ENCODE measurements around the gene EP400. TPM values are rescaled to one million over a fixed set of nuclear protein-coding genes. Genes with fewer than 3 reads are reported as not detected.

The EP400 gene
- total RNA-seq, 1 experiment from 2014 or later: 61.7 TPM

DNA sequence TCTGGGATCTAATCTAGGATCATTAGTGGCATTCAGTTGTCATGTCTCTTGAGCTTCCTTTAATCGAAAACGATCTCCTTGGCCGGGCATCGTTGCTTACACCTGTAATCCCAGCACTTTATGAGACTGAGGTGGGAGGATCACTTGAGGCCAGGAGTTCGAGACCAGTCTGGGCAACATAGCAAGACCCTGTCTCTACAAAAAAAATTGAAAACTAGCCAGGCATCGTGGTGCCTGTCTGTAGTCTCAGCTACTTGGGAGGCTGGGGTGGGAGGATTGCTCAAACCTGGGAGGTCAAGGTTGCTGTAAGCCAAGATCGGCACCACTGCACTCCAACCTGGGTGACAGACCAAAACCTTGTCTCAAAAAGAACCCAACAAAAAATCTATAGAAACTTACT lies 11.7 kb upstream of the EP400 start:
- H3K4me1 Mint-ChIP-seq: no peaks in the 10 kb centered on the region
- no CpG with 5 or more reads among the region's 7 CpGs for WGBS (ENCODE audit: extremely low coverage, insufficient read length, low lambda C conversion rate)

More for the DNA sequence above, 11.7 kb upstream of the EP400 start:
- H3K4me3 Mint-ChIP-seq: no peak overlapping the region
- H3K9me3 Mint-ChIP-seq: no peaks in the 10 kb centered on the region
- Histone ChIP-seq H2BK120ac (ENCODE audit: low read depth, low read length, poor library complexity, severe bottlenecking) (no peak overlapping the region), H4K8ac (replicated peaks; ENCODE audit: insufficient read length, low read depth, low read length) (no peak overlapping the region), H3K4me1 (ENCODE audit: insufficient read depth, low read length) (no peaks in the 10 kb centered on the region), H3K9ac (ENCODE audit: extremely low read depth, insufficient read length, low read length) (no peak overlapping the region), H2BK15ac (ENCODE audit: low read depth, low read length) (no peak overlapping the region), H2BK5ac (ENCODE audit: insufficient read length, low read length) (no peak overlapping the region), H3K27ac (ENCODE audit: insufficient read length, low read depth, low read length) (no peak overlapping the region), H2BK12ac (ENCODE audit: insufficient read length, low read depth, low read length) (no peak overlapping the region), H3K79me1 (ENCODE audit: insufficient read depth, low read depth, low read length, poor library complexity, severe bottlenecking) (no peaks in the 10 kb centered on the region), H3K9me3 (ENCODE audit: control insufficient read depth, low read depth, low read length) (no peaks in the 10 kb centered on the region), H2BK20ac (ENCODE audit: low read depth, low read length, poor library complexity, severe bottlenecking) (no peak overlapping the region), H2AFZ (ENCODE audit: low read length) (no peak overlapping the region), H3K79me2 (ENCODE audit: insufficient read depth, low read length) (no peaks in the 10 kb centered on the region; the same call in 1 of the 2 replicates), H3K4ac (ENCODE audit: low read depth, low read length) (no peak overlapping the region), H2AK5ac (ENCODE audit: insufficient read length, low read length) (no peak overlapping the region), H3K14ac (ENCODE audit: insufficient read depth, low read length) (no peak overlapping the region), H4K91ac (ENCODE audit: insufficient read length, low read depth, low read length) (no peak overlapping the region), H4K5ac (ENCODE audit: insufficient read length, low read depth, low read length) (no peak overlapping the region), H3K4me2 (ENCODE audit: insufficient read depth, insufficient read length, low read length) (no peak overlapping the region), H3T11ph (ENCODE audit: low read length) (no peak overlapping the region), H3K23me2 (ENCODE audit: insufficient read length, low read depth, low read length, poor library complexity, severe bottlenecking) (no peaks in the 10 kb centered on the region), H3K27me3 (ENCODE audit: insufficient read depth, low read length) (no peaks in the 10 kb centered on the region), H3K56ac (ENCODE audit: insufficient read length, low read depth, low read length) (no peak overlapping the region), H4K20me1 (ENCODE audit: control insufficient read depth, insufficient read depth, insufficient read length) (no peaks in the 10 kb centered on the region), H3K18ac (ENCODE audit: insufficient read length, low read depth, low read length) (no peak overlapping the region), H3K23ac (ENCODE audit: insufficient read length, low read depth, low read length) (no peak overlapping the region)
- peak overlapping the region in 2 of 3 experiments; percentile 38 to 52; a peak in 1 of 7 replicates for H3K27ac Mint-ChIP-seq
- no peaks in the 10 kb centered on the region for H3K27me3 Mint-ChIP-seq (ENCODE audit: low read depth)
- H3K36me3 Mint-ChIP-seq (ENCODE audit: insufficient read depth in 1 of 3, low read depth in 3 of 3): peaks cover 61 to 93% (median 72%) of the 10 kb centered on the region in 3 experiments; a peak in 6 of 7 replicates
- no peak for DNase-seq
- TF ChIP-seq, protein P1, sequence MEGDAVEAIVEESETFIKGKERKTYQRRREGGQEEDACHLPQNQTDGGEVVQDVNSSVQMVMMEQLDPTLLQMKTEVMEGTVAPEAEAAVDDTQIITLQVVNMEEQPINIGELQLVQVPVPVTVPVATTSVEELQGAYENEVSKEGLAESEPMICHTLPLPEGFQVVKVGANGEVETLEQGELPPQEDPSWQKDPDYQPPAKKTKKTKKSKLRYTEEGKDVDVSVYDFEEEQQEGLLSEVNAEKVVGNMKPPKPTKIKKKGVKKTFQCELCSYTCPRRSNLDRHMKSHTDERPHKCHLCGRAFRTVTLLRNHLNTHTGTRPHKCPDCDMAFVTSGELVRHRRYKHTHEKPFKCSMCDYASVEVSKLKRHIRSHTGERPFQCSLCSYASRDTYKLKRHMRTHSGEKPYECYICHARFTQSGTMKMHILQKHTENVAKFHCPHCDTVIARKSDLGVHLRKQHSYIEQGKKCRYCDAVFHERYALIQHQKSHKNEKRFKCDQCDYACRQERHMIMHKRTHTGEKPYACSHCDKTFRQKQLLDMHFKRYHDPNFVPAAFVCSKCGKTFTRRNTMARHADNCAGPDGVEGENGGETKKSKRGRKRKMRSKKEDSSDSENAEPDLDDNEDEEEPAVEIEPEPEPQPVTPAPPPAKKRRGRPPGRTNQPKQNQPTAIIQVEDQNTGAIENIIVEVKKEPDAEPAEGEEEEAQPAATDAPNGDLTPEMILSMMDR (conservative IDR thresholded peaks at IDR 0.05): no peak
